Measurements from ENCODE around the gene CCDC91.

CCDC91 gene

GRCh38 chr12:28497889-28498411 is 307.7 kb downstream of the CCDC91 start:
- no peak for DNase-seq (ENCODE audit: extremely low read depth, low read depth)
- no peak overlapping the region for H3K4me3 ChIP-seq (replicated peaks; ENCODE audit: low read depth, low read length)
- TF ChIP-seq CTCF (IDR thresholded peaks at IDR 0.05; ENCODE audit: low read depth, low read length, missing control alignments): no peak

- TF ChIP-seq CTCF (IDR thresholded peaks at IDR 0.05; ENCODE audit: low read depth, low read length, missing control alignments): no peak
- no peak for DNase-seq (ENCODE audit: extremely low read depth, low read depth)
- H3K4me3 ChIP-seq (replicated peaks; ENCODE audit: low read depth, low read length): no peak overlapping the region
Observed at GRCh38 chr12:28498850-28499249, 308.6 kb downstream of the CCDC91 start.

- no peak overlapping the region for H3K4me3 ChIP-seq (replicated peaks; ENCODE audit: low read depth, low read length)
- DNase-seq (ENCODE audit: extremely low read depth, low read depth): no peak
- TF ChIP-seq CTCF (IDR thresholded peaks at IDR 0.05; ENCODE audit: low read depth, low read length, missing control alignments): no peak
Observed at GRCh38 chr12:28500373-28501024, 310.2 kb downstream of the CCDC91 start.

GRCh38 chr12:28506271-28506670 is 316.0 kb downstream of the CCDC91 start:
- H3K4me3 ChIP-seq (replicated peaks; ENCODE audit: low read depth, low read length): no peak overlapping the region
- TF ChIP-seq CTCF (IDR thresholded peaks at IDR 0.05; ENCODE audit: low read depth, low read length, missing control alignments): no peak
- no peak for DNase-seq (ENCODE audit: extremely low read depth, low read depth)

GRCh38 chr12:28507033-28507432 is 316.8 kb downstream of the CCDC91 start:
- no peak for TF ChIP-seq CTCF (IDR thresholded peaks at IDR 0.05; ENCODE audit: low read depth, low read length, missing control alignments)
- no peak overlapping the region for H3K4me3 ChIP-seq (replicated peaks; ENCODE audit: low read depth, low read length)
- DNase-seq (ENCODE audit: extremely low read depth, low read depth): peak; percentile 31

- DNase-seq (ENCODE audit: extremely low read depth, low read depth): no peak
- TF ChIP-seq CTCF (IDR thresholded peaks at IDR 0.05; ENCODE audit: low read depth, low read length, missing control alignments): no peak
- H3K4me3 ChIP-seq (replicated peaks; ENCODE audit: low read depth, low read length): no peak overlapping the region
Observed at GRCh38 chr12:28507867-28508266, 317.6 kb downstream of the CCDC91 start.

- no peak for DNase-seq (ENCODE audit: extremely low read depth, low read depth)
- H3K4me3 ChIP-seq (replicated peaks; ENCODE audit: low read depth, low read length): no peak overlapping the region
- no peak for TF ChIP-seq CTCF (IDR thresholded peaks at IDR 0.05; ENCODE audit: low read depth, low read length, missing control alignments)
Observed at GRCh38 chr12:28512406-28512805, 322.1 kb downstream of the CCDC91 start.
